NCI-H2081 (cell line): ENCODE measurements around the gene PLCH1.

Experiments used
- DNase-seq, 2 experiments: peaks; one replicate each; lab custom pipeline; 2025; lab: John Stamatoyannopoulos, UW

Gene PLCH1

DNA sequence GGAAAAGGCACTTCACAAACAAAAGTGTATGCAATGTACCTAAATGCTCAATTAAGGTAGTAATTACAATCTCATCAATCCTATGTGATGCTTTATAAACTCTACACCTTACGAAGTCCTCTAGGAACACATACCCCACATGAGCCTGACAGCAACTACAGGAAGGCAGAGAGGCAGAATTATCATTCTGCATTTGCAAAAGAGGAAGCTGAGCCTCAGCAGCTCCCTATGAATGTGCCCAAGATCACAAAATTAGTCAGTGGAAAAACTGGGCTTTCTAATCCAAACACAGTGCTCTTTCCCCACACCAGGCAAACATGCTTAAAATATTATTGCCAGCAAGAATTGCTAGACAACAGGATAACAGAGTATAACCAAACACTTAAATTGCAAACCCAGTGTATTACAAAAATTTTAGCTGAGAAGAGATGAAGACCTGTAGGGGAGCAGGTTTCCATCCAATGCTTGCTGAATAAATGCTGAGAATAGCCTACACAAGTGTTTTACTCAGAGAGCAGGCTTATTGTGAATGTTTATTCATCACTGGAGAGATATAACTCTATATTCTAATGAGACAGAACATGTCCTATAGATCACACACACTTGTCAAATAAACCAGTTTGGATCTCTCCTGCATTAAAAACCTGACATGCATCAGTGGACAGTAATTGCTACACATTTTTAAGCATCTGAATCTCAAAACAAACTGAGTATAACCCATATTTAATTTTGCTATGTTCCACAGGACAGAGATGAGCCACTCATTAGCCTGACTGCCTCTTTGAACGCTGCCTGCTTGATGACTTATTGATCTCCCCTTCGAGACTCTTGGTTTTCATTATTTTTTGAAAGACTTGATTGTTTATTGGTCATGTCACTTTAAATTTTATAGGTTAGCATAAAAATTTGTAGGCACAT, 62.2 kb downstream of the PLCH1 start:
- DNase-seq: peak in 1 of 2 experiments; percentile 34

- no peak for DNase-seq
Measured at GRCh38 chr3:155676252-155676981, 68.5 kb downstream of the PLCH1 start.

DNA sequence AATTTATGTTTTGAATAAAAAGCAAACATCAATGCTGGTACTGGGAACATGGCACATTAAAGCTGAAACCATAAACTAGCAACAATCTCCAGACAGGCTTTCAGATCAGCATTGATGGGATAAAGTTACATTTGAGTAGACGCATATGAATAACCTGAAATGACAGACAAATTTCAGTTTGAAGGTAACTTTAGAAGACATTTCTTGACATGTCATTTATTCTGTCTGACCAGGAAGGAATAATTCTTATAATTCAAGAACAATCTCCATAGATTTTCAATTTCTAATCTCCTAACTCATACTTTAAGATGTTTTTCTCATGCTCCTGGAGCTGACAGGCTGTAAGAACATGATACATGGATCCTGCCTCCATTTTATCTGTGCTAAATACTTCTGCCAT, 69.8 kb downstream of the PLCH1 start:
- no peak for DNase-seq

DNA sequence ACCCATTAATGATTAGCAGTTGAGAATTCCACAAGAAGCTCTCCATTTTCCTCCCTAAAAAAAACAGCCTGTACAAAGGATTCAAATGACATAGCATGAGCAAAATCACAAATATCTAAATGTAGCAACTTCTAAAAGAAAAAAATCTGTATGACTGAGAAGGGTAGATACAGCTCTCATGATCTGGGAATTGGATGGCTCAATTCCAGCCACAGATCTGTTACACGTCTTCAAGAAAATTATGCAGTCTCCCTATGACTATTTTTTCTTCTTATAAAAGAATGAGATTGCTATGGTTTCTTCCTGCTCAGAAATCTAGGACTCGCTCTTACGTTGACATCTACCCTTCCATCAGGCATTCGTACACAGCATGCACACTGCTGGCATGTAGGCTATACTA, 71.5 kb downstream of the PLCH1 start:
- DNase-seq: no peak

GRCh38 chr3:155670335-155670734, 74.5 kb downstream of the PLCH1 start:
- no peak for DNase-seq

DNA sequence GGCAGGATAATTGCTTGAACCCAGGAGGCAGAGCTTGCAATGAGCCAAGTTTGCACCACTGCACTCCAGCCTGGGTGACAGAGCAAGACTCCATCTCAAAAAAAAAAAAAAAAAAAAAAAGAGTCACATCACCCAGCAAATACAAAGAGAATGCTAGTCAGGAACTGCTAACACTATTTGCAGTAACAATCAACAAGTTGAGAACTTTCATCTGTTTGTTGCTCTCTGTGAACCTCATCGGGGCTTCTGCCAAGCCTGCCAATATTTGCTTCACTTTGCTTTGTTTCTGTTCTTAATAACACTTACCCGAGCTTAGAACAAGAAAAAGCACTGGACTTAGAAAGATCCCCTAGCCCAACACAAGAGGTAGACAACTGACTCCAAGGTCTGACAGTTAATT, 76.9 kb downstream of the PLCH1 start:
- no peak for DNase-seq

GRCh38 chr3:155664925-155665695, 79.8 kb downstream of the PLCH1 start:
- no peak for DNase-seq

DNA sequence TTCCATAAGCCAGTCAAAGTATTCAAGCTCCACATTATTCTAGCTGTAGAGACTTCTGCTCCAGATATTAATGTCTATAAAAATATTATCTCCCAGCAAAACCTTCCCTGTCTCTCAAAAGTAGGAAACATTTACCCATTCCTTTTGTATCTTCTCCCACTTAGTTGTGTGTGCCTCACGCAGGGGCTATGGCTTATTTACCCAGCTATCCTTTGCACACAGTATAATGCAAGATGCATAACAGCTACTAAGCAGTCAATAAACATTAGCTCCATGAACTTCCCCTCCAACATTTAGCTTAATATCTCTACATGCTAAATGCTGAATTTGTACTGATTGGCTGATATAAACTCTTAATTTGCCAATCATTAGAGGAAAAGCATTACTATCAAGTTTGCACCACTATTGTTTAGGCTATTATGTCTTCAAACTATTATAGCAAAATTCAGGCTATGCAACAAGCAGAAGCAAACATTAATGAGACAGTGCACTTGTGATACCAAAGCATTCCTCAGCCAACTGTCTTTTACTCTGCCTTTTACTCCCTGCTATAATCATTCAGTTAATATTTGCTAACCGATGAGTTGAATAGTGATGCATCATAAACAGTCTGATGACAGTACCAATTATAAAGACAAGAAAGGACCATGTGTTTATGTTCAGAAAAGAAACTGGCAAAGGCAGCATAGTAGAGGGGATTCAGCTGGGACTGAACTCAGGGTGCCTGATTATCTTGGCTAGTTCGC, 81.2 kb downstream of the PLCH1 start:
- peak; percentile 21 to 66 for DNase-seq

- DNase-seq: no peak
Measured at GRCh38 chr3:155661760-155662159, 83.1 kb downstream of the PLCH1 start.

- DNase-seq: no peak
Measured at GRCh38 chr3:155661042-155661441, 83.8 kb downstream of the PLCH1 start.

GRCh38 chr3:155658671-155659261, 86.1 kb downstream of the PLCH1 start:
- no peak for DNase-seq

DNA sequence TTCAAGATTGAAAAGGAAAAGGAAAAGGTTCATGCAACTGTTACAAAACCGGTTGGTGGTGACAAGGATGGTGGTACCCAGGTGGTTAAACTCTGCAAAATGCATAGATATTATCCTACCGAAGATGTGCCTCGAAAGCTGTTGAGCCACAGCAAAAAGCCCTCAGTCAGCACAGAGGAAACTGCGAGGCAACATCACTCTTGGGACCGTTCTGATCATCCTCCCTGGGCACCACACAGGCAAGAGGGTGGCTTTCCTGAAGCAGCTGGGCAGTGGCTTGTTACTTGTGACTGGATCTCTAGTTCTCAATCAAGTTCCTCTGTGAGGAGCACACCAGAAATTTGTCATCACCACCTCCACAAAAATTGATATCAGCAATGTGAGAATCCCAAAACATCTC, 86.9 kb downstream of the PLCH1 start:
- DNase-seq: no peak

- no peak for DNase-seq
Measured at GRCh38 chr3:155657161-155657560, 87.7 kb downstream of the PLCH1 start.

GRCh38 chr3:155656466-155656865, 88.4 kb downstream of the PLCH1 start:
- DNase-seq: no peak

- DNase-seq: no peak
Measured at GRCh38 chr3:155651489-155652218, 93.2 kb downstream of the PLCH1 start.

GRCh38 chr3:155648013-155648591, 96.8 kb downstream of the PLCH1 start:
- DNase-seq: no peak

- no peak for DNase-seq
Measured at GRCh38 chr3:155647206-155647605, 97.7 kb downstream of the PLCH1 start.

DNA sequence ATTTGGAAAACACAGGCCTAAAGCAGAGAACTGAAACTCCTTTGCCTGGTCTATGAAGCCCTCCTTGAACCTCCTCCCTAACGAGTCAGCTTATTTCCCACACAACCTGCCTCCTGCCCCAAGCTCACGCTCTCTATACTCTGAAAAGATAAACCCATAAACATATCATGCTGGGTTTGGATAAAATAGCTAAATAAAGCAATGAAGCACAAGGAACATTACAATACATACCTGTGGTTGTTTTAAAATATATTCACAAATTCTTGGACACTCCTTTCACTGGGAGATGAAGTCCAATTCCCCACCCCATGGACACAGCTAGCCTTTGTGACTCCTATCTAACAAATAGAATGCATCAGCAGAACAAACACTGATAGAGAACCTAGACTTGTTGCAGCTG, 98.2 kb downstream of the PLCH1 start:
- no peak for DNase-seq

DNA sequence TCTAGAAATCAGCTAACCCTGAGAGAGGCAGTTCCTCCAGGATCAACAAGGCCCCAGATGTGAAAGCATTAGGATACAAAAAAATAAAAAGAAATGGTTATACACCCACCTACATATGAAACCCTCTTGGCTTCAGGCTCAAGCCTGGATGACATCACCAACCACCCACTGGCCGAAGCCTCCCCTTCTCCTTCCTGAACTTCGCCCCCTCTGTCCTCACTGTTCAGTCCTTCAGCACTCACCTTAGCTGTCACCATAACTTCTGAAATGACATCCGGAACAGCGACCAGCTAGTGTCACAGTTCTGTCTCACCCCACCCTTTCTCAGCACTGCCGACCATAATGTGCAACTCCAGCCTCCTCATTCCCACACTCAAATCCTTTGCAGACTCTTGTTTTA, 98.7 kb downstream of the PLCH1 start:
- DNase-seq: no peak

DNA sequence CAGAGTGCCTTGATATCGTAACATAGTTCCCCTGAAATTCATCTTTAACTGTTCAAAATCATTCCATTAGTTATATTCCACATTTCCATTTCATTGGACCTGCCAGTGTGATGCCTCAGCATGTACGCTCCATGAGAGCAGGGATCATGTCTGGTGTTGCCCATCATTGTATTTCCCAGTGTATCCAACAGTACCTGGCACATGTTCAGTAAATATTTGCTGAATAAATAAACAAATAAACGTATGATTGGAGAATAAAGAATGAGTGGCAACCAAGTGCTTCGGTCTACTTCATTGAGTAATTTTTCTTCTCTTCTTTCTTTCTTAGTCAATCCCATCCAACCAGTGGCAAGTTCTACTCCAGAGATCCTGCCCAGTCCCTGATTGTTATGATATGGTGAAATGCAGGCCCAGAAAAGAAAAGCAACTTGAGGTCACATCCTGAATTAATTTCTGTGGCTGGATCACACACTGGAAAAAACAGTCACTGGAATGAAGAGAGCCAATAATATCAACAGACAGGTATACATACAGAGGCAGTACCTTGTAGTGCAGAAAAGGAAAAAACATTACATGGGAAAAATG, 101.2 kb downstream of the PLCH1 start:
- DNase-seq: no peak
